Kidney epithelial cell (primary cell): ENCODE measurements around the gene GADD45B. TPM values are rescaled to one million over a fixed set of nuclear protein-coding genes. Genes with fewer than 3 reads are reported as not detected.

Experiments
- DNase-seq: peaks from one replicate; pipeline ENCODE4 v3.0.0-alpha.2; 2010; ENCODE audit warnings: low read depth
- H3K27me3 ChIP-seq: 2 replicates; pipeline ENCODE4 v1.6.0; 2011; ENCODE audit warnings: low read length; ENCODE audit not compliant: control insufficient read depth, insufficient read depth
- H3K36me3 ChIP-seq: 2 replicates; pipeline ENCODE4 v1.5.1; 2011; ENCODE audit warnings: low read length; ENCODE audit not compliant: control insufficient read depth, insufficient read depth
- H3K4me3 ChIP-seq: 2 replicates; pipeline ENCODE4 v1.5.1; 2011; ENCODE audit warnings: low read depth, mild to moderate bottlenecking, control low read depth, low read length
- total RNA-seq: library from RNA; depleted of rRNA; stranded (reverse); fragments of >200 nt; gene quantifications from 2 replicates; pipeline ENCODE4 v1.2.3, GENCODE V29; 2015
- TF ChIP-seq, protein P1 (sequence below): IDR thresholded peaks from 2 replicates; pipeline ENCODE4 v1.5.1; 2011; ENCODE audit warnings: mild to moderate bottlenecking, moderate library complexity, low read length, control low read depth, inconsistent platforms; ENCODE audit not compliant: insufficient read depth, poor library complexity, severe bottlenecking

GADD45B gene
- total RNA-seq, 1 donor from 2014 or later, result 99.6 TPM

DNA sequence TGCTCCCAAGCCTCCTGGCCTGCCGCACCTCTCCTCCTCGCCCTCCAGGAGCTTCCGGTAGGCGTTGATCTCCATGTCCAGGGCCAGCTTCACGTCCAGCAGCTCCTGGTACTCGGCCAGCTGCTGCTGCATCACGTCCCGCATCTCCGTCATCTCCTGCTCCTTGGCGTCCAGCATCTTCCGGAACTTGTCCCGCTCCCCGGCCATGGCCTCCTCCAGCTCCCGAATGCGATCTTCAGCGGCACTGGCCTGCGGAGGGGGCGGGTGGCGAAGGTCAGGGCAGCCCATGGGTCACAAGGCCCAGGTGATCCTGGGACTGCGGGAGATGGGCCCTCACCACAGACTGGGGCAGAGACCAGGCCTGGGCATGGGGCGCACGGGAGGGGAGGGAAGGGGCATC lies 41.7 kb upstream of the GADD45B start:
- TF ChIP-seq, protein P1, sequence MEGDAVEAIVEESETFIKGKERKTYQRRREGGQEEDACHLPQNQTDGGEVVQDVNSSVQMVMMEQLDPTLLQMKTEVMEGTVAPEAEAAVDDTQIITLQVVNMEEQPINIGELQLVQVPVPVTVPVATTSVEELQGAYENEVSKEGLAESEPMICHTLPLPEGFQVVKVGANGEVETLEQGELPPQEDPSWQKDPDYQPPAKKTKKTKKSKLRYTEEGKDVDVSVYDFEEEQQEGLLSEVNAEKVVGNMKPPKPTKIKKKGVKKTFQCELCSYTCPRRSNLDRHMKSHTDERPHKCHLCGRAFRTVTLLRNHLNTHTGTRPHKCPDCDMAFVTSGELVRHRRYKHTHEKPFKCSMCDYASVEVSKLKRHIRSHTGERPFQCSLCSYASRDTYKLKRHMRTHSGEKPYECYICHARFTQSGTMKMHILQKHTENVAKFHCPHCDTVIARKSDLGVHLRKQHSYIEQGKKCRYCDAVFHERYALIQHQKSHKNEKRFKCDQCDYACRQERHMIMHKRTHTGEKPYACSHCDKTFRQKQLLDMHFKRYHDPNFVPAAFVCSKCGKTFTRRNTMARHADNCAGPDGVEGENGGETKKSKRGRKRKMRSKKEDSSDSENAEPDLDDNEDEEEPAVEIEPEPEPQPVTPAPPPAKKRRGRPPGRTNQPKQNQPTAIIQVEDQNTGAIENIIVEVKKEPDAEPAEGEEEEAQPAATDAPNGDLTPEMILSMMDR, result no peak
- H3K36me3 ChIP-seq, result peaks cover 2% of the 10 kb centered on the region
- no peak for DNase-seq
- H3K27me3 ChIP-seq, result no peaks in the 10 kb centered on the region
- no peak overlapping the region for H3K4me3 ChIP-seq

DNA sequence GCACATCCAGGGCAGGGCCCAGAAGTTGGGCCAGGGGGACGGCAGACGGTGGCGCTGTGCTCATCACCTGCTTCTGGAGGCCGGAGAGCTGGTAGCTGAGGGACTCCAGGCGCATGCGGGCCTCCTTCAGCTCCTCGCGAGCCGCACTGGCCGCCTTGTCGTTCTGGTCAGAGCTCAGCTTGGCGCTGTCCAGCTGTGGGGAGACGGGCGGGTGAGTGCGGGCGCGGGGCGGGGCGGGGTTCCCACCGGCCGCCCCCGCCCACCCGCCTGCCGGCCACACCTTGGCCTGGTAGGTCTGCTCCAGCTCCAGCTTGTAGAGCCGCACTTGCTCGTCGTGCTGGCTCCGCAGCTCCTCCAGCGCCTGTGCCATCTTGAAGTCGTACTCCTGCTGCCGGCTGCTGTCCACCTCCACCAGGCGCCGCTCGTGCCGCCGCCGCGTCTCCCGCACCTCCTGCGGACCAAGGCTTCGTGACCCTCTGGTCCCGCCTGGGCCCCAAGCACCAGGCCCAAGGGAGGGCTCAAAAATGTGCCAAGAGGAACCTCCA lies 41.1 kb upstream of the GADD45B start:
- Histone ChIP-seq H3K4me3 (no peak overlapping the region), H3K36me3 (peaks cover 1% of the 10 kb centered on the region), H3K27me3 (no peaks in the 10 kb centered on the region)
- no peak for DNase-seq
- TF ChIP-seq, protein P1, result no peak

DNA sequence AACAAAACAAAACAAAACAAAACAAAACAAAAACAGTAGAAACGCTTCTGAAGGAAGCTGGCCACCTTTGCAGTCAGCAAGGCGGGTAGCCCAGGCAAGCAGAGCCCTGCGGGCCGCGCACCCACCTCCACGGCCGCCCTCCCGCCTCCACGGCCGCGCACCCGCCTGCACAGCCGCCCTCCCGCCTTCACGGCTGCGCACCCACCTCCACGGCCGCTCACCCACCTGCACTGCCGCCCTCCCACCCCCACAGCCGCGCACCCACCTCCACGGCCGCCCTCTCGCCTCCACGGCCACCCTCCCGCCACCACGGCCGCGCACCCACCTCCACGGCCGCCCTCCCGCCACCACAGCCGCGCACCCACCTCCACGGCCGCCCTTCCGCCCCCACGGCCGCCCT lies 39.5 kb upstream of the GADD45B start:
- TF ChIP-seq, protein P1, result no peak
- H3K36me3 ChIP-seq, result peaks cover 1% of the 10 kb centered on the region
- H3K27me3 ChIP-seq, result no peaks in the 10 kb centered on the region
- H3K4me3 ChIP-seq, result no peak overlapping the region
- no peak for DNase-seq

DNA sequence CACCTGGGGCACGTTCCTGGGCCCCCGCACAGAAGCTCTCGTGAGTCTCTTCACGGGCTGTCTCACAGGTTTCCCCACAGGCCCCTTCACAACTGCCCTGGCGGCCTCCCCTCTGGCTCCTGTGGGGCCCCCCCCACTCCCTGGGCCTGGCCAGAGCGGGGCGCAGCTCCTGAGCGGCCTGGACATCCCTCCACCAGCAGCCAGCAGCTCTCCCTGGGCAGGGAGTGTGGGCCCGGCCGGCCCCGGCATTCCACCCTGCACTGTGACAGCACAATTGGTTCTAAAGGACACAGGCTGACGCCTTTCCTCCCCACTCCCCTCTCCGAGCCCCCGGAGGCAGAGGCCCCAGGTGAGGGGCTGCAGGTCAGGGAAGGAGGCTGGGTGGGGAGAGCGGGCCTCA lies 39.0 kb upstream of the GADD45B start:
- TF ChIP-seq, protein P1, result no peak
- Histone ChIP-seq H3K36me3 (peaks cover 1% of the 10 kb centered on the region), H3K27me3 (no peaks in the 10 kb centered on the region), H3K4me3 (no peak overlapping the region)
- no peak for DNase-seq

DNA sequence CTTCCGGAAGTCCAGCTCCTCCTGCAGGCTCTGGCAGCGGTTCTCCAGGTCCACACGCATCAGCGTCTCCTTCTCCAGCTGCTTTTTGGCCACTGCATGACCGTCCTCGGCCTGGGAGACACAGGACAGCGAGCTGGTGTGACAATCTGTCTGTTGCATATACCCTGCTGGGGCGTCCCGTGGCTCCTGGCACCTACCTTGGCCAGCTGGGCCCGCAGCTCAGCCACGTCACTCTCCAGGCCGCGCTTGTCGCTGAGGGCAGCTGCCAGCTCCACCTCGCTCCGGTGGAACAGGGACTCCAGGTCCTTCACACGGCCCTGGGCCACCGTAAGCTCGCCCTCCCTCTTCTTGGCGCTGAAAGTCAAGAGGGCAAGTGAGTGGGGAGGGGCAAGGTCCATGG lies 37.7 kb upstream of the GADD45B start:
- TF ChIP-seq, protein P1, result no peak
- H3K27me3 ChIP-seq, result no peaks in the 10 kb centered on the region
- peaks cover 1% of the 10 kb centered on the region for H3K36me3 ChIP-seq
- H3K4me3 ChIP-seq, result no peak overlapping the region
- DNase-seq, result no peak

DNA sequence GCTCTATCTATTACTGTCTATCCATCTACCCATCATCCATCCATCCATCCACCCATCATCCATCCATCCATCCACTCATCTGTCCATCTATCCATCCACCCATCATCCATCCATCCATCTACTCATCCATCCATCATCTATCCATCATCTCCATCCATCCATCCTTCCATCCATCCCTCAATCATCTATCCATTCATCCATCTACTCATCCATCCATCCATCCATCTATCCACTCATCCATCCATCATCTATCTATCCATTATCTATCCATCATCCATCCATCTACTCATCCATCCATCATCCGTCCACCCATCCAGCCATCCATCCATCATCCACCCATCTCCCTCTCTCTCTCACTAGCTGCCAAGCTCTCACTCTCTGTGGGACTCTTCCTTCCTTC lies 35.4 kb upstream of the GADD45B start:
- TF ChIP-seq, protein P1, result no peak
- H3K4me3 ChIP-seq, result no peak overlapping the region
- no peaks in the 10 kb centered on the region for H3K27me3 ChIP-seq
- H3K36me3 ChIP-seq, result peaks cover 1% of the 10 kb centered on the region
- DNase-seq, result no peak
